Ascending aorta (tissue), 2 donors: ENCODE results near the gene MBNL2. TPM values are rescaled to one million over a fixed set of nuclear protein-coding genes. Genes with fewer than 3 reads are reported as not detected.

Experiments used
- DNase-seq, 2 donors: peaks; one replicate each; pipeline ENCODE4 v3.0.0-alpha.2; 2019; ENCODE audit warnings: low spot score in 2 of 2
- H3K27ac ChIP-seq, 2 donors: fragments of 200-600 bp; sonication (generic); one replicate each; pipeline ENCODE4 v1.5.1; 2016 to 2017; ENCODE audit warnings: mild to moderate bottlenecking in 1 of 2
- H3K27me3 ChIP-seq: fragments of 200-600 bp; sonication (generic); one replicate; pipeline ENCODE4 v1.5.1; 2017
- H3K36me3 ChIP-seq, 2 donors: fragments of 200-600 bp; sonication (generic); one replicate each; pipeline ENCODE4 v1.5.1; 2016
- H3K4me1 ChIP-seq, 2 donors: fragments of 200-600 bp; sonication (generic); one replicate each; pipeline ENCODE4 v1.5.1; 2016 to 2017; ENCODE audit warnings: mild to moderate bottlenecking in 1 of 2
- H3K4me3 ChIP-seq, 2 donors: fragments of 200-600 bp; sonication (generic); one replicate each; pipeline ENCODE4 v1.5.1; 2016 to 2017; ENCODE audit warnings: mild to moderate bottlenecking in 1 of 2
- H3K9me3 ChIP-seq, 2 donors: fragments of 200-600 bp; sonication (generic); one replicate each; pipeline ENCODE4 v1.5.1; 2016
- intact Hi-C: fragments of 100-400 bp; cut with DNase I; formaldehyde crosslinking; loops from one replicate; pipeline ENCODE4 v1.15.1; 2023
- total RNA-seq: library from RNA; depleted of rRNA; stranded (reverse); fragments of >200 nt; gene quantifications from one replicate; pipeline ENCODE4 v1.1.0, GENCODE V29; 2016
- TF ChIP-seq, protein P1 (sequence below), 3 experiments: fragments of 200-600 bp in 2 of 3; fragments of 450-650 bp in 1 of 3; sonication (generic) in 2 of 3; IDR thresholded peaks; one replicate each; pipeline ENCODE4 v1.5.1; 2016 to 2019; ENCODE audit warnings: antibody characterized with exemption in 3 of 3, mild to moderate bottlenecking in 1 of 3, moderate library complexity in 1 of 3

MBNL2 gene
- total RNA-seq, 1 donor from 2014 or later, result 38.7 TPM

DNA sequence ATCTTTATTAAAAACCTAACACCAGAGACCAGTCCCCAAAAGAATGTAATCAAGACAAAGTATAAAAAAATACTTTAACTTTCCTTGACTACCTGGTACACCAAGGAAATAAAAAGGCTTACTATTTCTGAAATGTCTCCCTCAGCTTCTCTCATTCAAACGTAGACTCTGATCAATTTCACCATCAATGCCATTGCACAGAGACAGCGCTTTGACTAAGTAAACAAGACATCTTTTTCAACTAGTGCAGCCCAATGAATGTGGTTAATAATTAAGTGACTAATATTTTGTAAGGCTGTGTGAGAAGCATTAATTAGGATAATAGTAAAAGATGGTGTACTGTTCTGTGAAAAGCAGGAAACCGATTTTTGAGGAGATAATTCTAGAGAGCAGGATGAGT lies 204.6 kb downstream of the MBNL2 start:
- Histone ChIP-seq H3K36me3 (no peaks in the 10 kb centered on the region), H3K9me3 (no peaks in the 10 kb centered on the region), H3K4me1 (peaks cover 0 to 7% of the 10 kb centered on the region in 2 donors), H3K4me3 (no peak overlapping the region), H3K27ac (no peak overlapping the region), H3K27me3 (no peaks in the 10 kb centered on the region)
- DNase-seq, result no peak
- intact Hi-C loops, result no loop called here
- TF ChIP-seq, protein P1, sequence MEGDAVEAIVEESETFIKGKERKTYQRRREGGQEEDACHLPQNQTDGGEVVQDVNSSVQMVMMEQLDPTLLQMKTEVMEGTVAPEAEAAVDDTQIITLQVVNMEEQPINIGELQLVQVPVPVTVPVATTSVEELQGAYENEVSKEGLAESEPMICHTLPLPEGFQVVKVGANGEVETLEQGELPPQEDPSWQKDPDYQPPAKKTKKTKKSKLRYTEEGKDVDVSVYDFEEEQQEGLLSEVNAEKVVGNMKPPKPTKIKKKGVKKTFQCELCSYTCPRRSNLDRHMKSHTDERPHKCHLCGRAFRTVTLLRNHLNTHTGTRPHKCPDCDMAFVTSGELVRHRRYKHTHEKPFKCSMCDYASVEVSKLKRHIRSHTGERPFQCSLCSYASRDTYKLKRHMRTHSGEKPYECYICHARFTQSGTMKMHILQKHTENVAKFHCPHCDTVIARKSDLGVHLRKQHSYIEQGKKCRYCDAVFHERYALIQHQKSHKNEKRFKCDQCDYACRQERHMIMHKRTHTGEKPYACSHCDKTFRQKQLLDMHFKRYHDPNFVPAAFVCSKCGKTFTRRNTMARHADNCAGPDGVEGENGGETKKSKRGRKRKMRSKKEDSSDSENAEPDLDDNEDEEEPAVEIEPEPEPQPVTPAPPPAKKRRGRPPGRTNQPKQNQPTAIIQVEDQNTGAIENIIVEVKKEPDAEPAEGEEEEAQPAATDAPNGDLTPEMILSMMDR (IDR thresholded peaks at IDR 0.05), result no peak

DNA sequence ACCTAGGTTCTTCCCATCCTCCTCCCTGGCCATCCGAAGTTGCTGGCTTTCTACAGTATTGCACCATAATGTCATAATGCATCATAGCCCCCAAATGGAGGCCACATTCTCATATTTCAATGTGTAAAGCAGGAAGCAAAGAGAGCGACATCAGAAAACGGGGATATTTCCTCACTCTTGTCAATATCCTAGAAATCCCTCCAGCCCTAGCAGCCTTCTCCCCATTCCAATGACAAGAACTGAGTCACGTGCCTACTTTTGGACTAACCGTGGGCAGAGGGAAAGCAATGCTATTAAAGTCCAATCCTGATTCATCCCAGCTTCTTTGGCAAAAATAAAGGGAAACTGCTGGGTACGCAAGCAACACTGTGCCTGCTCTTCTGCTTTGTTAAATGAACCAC lies 207.5 kb downstream of the MBNL2 start:
- Histone ChIP-seq H3K4me1 (peaks cover 0 to 4% of the 10 kb centered on the region in 2 donors), H3K9me3 (no peaks in the 10 kb centered on the region), H3K27me3 (no peaks in the 10 kb centered on the region), H3K36me3 (no peaks in the 10 kb centered on the region), H3K4me3 (peak overlapping the region in 1 of 2 donors; percentile 3), H3K27ac (no peak overlapping the region)
- no peak for DNase-seq
- TF ChIP-seq, protein P1 (IDR thresholded peaks at IDR 0.05), result no peak
- intact Hi-C loops, result loop anchor here (5.0 to 10.0 kb wide), 5 partner anchors 175 to 1773 kb away; partner anchors contain the start of genes STK24 and UBAC2

- TF ChIP-seq, protein P1 (IDR thresholded peaks at IDR 0.05), result no peak
- DNase-seq, result no peak
- Histone ChIP-seq H3K4me1 (peaks cover 0 to 4% of the 10 kb centered on the region in 2 donors), H3K4me3 (no peak overlapping the region), H3K27ac (no peak overlapping the region), H3K9me3 (no peaks in the 10 kb centered on the region), H3K27me3 (no peaks in the 10 kb centered on the region), H3K36me3 (no peaks in the 10 kb centered on the region)
- intact Hi-C loops, result loop anchor here (5.0 to 10.0 kb wide), 5 partner anchors 175 to 1772 kb away; partner anchors contain the start of genes STK24 and UBAC2
Observed at GRCh38 chr13:97430296-97430695, 208.2 kb downstream of the MBNL2 start.

GRCh38 chr13:97431171-97431764 lies 209.1 kb downstream of the MBNL2 start:
- no peaks in the 10 kb centered on the region for H3K36me3 ChIP-seq
- no peaks in the 10 kb centered on the region for H3K27me3 ChIP-seq
- TF ChIP-seq, protein P1 (IDR thresholded peaks at IDR 0.05), result no peak
- H3K9me3 ChIP-seq, result no peaks in the 10 kb centered on the region
- DNase-seq, result no peak
- no peak overlapping the region for H3K4me3 ChIP-seq
- H3K27ac ChIP-seq, result no peak overlapping the region
- intact Hi-C loops, result loop anchor here (5.0 to 10.0 kb wide), 5 partner anchors 176 to 1771 kb away; partner anchors contain the start of genes STK24 and UBAC2
- H3K4me1 ChIP-seq, result peaks cover 0 to 7% of the 10 kb centered on the region in 2 donors

DNA sequence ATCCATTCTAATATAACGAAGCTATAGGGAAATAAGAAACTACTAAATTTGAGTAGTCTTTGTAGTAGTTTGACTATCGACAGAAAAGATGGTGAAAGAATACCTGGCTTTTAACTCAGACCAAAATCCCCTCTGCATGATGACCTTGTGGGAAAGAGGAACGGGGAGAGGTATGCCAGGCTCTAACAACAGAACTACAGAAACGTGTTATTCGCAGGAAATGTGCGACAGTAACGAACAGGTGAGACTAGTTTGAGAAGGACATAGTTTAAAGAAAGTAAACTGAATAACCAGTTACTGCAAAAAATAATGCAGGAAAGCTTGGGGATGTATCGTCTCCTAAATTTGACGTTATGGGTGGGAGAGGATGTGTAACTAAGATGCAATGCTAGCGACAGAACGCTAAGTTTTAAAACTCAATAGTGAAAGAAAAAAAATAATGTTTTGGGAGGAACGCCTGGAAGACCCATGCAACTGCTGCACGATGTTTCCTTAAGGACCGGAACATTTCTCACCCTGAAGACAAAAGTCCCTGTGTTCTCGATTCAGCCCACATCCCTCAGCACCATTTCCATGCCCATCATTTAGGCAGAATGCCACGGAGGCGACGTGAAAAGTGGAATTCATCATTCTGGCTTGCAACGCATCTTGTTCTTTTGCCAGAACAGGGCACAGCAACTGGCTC lies 210.2 kb downstream of the MBNL2 start:
- peaks cover 0 to 11% of the 10 kb centered on the region in 2 donors for H3K4me1 ChIP-seq
- H3K36me3 ChIP-seq, result no peaks in the 10 kb centered on the region
- intact Hi-C loops, result loop anchor here (2.0 to 10.0 kb wide), 10 partner anchors 178 to 1770 kb away; partner anchors contain the start of genes DNAJC3, MBNL2, STK24 and UBAC2
- H3K27me3 ChIP-seq, result no peaks in the 10 kb centered on the region
- no peak for DNase-seq
- no peaks in the 10 kb centered on the region for H3K9me3 ChIP-seq
- H3K4me3 ChIP-seq, result peak overlapping the region; percentile 69 to 74
- TF ChIP-seq, protein P1 (IDR thresholded peaks at IDR 0.05), result no peak
- H3K27ac ChIP-seq, result peak overlapping the region; percentile 75 to 100
